NCI-H460 (cell line): ENCODE data around the gene PGGHG. TPM values are rescaled to one million over a fixed set of nuclear protein-coding genes. Genes with fewer than 3 reads are reported as not detected.

Experiments used
- DNase-seq: peaks from one replicate; pipeline ENCODE4 v3.0.0-alpha.2; 2016; ENCODE audit warnings: low read depth; ENCODE audit errors: extremely low read depth
- polyA plus RNA-seq: library from polyadenylated mRNA; depleted of rRNA; stranded (reverse); fragments of >200 nt; gene quantifications from 2 replicates; pipeline ENCODE4 v1.2.3, GENCODE V29; 2014; cell fraction: nucleus; rRNA removed
- total RNA-seq: library from RNA; depleted of rRNA; stranded (reverse); fragments of >200 nt; shearing (Covaris generic); gene quantifications from 2 replicates; pipeline ENCODE4 v1.2.3, GENCODE V29; 2014; rRNA removed

Gene PGGHG
- total RNA-seq: 12.7 and 13.4 TPM in 2 replicates
- 262 and 277 TPM in 2 replicates for polyA plus RNA-seq

- no peak for DNase-seq
Observed at GRCh38 chr11:288478-289397, at the start of gene PGGHG. Gene PGGHG, plus strand, starts transcription at chr11:289126. Its CDS starts 691 bp downstream, at chr11:289817.

DNA sequence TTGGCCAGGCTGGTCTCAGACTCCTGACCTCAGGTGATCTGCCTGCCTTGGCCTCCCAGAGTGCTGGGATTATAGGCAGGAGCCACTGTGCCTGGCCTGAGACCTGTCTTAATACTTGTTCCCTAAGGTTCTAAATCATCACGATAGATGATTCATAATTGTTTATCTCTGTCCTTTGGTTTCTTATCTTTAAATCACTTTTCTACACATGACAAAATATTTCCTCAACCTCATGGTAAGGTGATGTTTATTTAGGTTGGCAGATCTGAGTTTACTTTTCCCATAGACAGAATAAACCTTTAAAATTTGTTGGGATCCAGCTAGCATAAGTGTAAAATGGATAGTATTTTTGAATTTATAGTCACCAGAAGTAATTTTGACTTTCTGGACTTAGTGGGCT lies 48.6 kb upstream of the PGGHG start:
- DNase-seq: no peak

GRCh38 chr11:241634-242033 lies 47.3 kb upstream of the PGGHG start:
- DNase-seq: no peak

DNA sequence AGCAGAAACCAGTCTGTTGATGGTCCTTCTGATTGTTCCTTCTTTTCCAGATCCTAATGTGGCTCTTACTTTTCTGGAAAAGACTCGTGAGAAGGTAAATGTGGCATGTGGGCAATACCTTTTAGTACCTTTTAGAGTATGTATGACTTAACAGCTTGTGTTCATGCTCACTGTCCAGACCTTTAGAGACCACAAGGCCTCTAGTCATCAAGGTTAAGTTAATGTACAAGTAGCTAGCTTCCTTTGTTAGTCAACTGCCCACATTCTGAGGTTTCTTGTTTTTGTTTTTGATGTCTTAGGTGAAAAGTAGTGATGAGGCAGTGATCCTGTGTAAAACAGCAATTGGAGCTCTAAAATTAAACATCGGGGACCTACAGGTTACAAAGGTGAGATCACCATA lies 44.5 kb upstream of the PGGHG start:
- DNase-seq: no peak

DNA sequence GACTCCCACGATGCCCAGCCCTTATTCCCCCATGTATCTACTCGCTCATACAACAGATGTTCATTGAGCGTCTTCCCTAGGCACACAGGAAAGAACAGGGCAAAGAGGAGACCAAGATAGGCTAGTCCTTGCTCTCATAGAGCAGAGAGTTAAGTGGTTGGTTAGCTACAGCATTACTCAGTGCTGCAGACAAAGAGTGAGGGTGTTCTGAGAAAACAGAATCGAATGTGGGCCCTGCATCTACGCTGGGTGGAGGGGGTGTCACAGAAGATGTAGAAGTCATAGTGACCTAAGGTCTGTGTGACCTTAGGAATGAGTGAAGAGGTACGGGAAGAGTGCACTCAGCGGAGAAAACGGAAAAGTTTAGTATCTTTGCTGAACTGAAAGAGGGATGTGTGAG lies 39.9 kb upstream of the PGGHG start:
- no peak for DNase-seq

GRCh38 chr11:250274-250673 lies 38.7 kb upstream of the PGGHG start:
- DNase-seq: no peak

GRCh38 chr11:250740-251299 lies 38.1 kb upstream of the PGGHG start:
- DNase-seq: peak; percentile 28

DNA sequence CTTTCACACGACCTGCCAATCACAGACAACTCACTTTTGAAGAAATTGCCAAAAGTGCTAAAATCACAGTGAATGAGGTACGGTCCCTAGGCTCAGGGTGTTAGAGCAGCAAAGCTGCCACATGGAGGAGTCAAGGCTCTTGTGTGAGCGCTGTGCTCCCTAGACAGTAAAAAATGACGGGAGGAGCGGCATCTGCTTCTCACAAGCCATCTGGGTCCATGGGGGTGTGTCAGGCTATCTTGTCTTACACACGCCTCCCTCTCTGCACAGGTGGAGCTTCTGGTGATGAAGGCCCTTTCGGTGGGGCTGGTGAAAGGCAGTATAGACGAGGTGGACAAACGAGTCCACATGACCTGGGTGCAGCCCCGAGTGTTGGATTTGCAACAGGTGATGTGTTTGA lies 37.4 kb upstream of the PGGHG start:
- no peak for DNase-seq

DNA sequence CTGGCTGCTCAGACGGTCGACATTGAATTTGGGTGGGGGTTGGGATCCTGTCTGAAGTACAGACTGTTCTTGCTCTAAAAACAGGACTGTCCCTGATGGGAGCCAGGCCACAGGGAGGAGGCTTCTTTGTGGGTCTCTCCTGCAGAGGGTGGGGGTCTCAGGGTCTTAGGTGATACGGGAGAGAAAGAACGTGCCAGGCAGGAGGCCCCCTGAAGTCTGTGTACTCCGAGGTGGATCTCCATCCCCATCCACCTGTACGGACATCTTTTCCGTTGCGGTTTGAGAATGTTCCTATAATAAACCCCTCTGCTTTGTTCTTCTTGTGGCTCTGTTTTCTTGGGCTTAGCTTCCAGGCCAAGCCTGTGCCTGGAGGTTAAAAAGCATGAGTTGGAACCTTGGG lies 36.3 kb upstream of the PGGHG start:
- DNase-seq: no peak

DNA sequence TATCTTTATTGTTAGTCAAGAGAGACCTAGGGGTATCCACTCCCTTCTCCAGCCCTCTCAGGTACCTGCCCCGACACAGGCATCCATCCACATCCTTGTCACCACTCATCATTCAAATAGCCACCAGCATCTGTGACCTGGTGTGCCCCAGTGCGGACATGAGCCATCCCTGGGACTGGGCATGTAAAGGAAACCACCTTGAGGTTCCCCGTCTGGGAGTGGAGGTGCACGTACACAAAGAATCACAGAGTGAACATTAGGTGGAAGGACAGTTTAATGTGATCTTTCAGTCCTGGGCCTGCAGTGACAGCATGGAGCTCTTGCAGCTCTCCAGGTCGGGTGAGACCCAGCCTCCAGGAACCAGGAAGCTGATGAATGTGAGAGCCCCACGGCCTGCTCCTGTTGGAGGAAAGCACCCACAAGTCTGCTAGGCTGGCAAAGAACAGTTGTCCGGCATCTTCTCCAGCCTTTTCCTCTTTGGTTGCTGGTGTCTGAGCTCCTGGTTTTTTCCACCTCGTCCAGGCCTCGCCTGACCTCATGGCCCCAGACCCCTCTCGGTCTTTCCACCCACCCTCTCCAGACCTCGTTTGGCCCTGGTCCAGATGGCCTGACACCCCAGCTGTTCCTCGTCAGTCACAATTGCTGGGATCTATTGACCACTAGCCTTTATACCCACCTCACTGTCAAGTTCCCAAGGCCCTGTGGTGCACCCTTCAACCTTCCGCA lies 35.6 kb upstream of the PGGHG start:
- no peak for DNase-seq

GRCh38 chr11:253886-254270 lies 35.0 kb upstream of the PGGHG start:
- DNase-seq: no peak

DNA sequence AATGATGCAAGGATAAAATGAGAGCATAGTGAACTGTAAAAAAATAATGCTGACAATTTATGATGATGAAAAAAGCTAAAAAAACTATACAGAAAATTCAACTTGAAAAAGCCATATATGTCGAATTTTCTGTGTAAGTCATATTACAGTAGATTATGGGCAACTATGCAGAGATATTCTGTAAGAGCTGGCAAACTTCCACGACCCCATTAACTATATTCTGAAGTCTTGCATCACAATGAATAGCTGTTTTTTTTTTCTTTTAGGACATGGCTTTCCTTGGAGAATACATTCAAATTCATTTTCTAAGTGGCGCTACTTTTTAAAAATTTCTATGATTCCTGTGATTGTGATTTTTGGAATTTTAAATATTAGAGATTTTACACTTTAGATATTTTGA lies 33.8 kb upstream of the PGGHG start:
- no peak for DNase-seq

DNA sequence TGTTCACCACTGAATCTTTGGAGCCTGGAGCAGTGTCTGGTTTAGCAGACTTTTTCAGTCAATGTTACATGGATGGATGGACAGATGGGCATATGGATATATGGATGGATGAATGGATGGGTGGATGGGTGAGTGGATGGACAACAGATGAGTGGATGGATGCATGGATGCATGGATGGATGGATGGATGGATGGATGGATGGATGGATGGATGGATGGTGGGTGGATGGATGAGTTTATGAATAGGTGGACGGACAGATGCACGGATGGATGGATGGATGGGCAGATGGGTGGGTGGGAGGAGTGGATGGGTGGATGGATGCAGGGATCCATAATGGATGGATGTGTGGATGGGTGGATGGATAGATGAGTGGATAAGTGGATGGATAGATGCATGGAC lies 33.1 kb upstream of the PGGHG start:
- DNase-seq: no peak

DNA sequence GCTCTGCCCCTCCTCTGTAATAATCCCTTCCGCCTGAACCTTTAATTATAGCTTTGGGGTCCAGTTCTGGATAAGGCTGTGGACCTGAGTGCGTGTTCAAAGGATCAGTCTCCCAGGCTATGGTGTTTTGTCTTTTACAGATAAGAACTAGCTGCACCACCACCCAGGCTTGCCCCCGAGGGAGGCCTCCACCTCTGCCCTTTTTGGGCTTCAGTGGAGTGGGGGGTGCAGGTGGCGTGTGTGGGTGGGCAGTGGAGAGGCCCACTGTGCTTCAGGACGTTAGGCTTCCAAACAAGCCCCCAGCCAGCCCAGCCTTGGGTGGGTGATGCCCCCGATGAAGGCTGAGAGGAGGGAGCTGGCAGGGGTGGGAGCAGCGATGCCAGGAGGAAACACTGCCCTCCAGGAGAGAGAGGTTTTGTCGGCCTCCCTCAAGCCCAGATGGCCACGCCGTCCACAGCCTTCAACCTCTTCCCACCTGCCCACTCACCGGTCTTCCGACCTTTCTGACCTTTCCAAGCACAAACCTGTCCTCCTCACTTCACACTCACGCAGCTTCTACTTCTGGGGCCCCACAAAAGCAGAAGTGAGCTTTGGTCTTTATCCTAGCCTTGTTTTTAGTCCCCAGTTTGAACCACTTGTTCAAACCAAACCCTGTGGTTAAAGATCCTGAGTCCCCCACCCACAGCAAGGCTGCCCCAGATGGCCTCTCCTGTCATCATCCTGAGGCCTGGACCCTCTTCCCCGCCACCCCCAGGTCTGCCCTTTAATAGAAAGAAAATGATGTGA lies 31.8 kb upstream of the PGGHG start:
- no peak for DNase-seq

DNA sequence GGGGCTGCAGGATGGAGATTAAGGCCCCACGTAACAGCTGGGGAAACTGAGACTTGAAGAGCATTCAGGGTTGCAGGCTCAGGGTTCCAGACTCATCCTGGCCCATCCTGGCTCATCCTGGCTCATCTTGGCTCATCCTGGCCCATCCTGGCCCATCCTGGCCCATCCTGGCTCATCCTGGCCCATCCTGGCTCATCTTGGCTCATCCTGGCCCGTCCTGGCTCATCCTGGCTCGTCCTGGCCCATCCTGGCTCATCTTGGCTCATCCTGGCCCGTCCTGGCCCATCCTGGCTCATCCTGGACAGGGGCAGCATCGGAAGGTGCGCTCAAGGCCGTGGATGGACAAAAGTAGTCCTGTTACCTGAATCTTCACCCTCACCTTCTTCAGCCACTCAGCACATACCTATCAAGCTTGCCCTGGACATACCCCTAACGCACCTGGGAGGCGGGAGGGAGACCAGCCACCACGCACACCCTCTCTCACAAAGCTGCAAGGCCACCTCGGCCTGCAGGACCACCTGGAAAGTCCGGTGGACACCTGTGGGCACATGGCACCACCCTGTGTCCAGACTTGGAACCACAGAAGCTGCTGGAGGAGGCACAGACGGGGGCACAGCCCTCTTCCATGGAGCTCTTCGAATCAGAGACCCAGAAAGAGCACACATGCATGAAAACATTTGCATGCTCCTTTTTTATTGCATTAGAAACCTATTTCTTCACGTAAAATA lies 31.0 kb upstream of the PGGHG start:
- DNase-seq: no peak

- DNase-seq: no peak
Observed at GRCh38 chr11:259413-259812, 29.5 kb upstream of the PGGHG start.

DNA sequence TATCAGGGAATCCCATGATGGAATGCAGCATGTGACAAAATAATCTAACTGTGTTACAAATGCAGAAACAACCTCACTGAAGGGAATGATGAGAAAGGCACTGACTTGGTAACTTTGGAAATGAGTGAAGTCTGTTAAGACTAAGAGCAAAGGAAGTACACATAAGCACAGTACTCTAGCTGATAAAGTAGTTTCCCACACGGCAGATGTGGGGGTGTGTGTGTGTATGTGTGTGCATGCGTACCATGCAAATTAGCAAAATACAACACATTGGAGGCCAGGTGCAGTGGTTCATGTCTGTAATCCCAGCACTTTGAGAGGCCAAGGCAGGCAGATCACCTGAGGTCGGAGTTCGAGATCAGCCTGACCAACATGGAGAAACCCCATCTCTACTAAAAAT lies 27.3 kb upstream of the PGGHG start:
- no peak for DNase-seq

DNA sequence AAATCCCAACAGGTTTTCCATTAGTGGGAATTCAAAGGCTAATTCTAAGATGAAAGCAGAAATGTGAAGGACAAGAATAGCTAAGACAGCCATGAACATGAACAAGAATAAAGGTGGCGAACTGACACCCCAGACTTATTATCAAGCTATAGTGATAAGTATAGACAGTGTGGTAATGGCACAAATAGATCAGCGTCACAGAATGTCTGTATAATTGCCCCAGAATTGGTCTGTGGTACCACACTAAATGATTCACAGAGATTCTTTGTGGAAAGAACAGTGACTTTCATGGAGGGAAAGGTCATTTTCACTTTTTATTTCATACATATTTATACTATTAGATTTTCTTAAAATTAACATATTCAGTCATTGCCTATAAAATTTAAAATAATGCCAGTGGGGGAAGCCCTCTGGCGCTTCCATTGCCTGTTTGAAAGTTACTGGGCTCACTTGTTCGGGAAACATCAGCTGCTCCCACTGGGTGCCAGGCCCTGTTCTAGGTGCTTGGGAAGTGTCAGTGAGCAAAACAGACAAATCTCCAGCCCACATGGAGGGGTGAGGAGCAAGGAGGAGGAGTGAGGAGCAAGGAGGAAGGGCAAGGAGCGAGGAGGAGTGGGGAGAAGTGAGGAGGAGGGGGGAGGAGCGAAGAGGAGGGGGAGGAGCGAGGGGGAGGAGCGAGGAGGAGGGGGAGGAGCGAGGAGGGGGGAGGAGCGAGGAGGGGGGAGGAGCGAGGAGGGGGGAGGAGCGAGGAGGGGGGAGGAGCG lies 22.1 kb upstream of the PGGHG start:
- no peak for DNase-seq

DNA sequence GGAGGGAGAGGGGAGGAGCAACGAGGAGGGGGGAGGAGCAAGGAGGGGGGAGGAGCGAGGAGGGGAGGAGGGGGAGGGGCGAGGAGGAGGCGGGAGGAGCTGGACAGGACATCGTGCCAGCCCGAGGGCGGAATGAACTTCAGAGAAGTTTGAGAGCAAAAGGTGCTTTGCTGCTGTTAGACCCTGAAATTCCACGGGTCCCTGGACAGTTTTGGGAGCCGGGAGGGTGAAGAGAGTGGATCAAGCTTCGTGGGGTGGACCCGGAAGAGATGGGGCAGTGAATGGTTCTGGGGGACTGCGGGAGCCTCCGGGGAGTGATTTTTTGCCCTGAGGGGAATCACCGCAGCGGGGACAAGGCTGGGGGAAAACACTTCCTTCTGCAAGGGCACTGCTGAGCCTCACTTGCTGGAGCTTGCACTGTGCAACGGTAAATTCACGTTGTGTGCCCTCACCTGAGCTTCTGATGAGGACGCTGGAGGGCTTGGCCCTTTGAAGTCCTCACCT lies 21.4 kb upstream of the PGGHG start:
- peak; percentile 20 for DNase-seq
